T-helper 17 cell (primary cell): ENCODE results near the gene RDH13. TPM values are rescaled to one million over a fixed set of nuclear protein-coding genes. Genes with fewer than 3 reads are reported as not detected.
"Not testable (repeated sequence)": the region's sequence is repeated elsewhere in the genome, so short reads cannot be mapped to it uniquely, and the experiment has no call there.

ENCODE experiments used
- ATAC-seq: fragments of 150-1000 bp; cut with Tn5 transposase; 2 replicates; pipeline ENCODE4 v1.10.0; 2021; ENCODE audit warnings: mild to moderate bottlenecking, moderate library complexity
- DNase-seq, 3 donors: peaks; one replicate each; pipeline versions ENCODE4 v3.0.0 to v3.0.0-alpha.2; 2020 to 2021
- H3K9me3 ChIP-seq: one replicate; pipeline ENCODE4 v1.7.0; 2013; ENCODE audit warnings: low read length, mild to moderate bottlenecking; ENCODE audit not compliant: control insufficient read depth, poor library complexity, severe bottlenecking
- H3K27ac Mint-ChIP-seq: one replicate; pipeline ENCODE4 v1.8.0; 2022; ENCODE audit warnings: mild to moderate bottlenecking, moderate library complexity, mixed read lengths
- H3K27me3 Mint-ChIP-seq: one replicate; pipeline ENCODE4 v1.8.0; 2022; ENCODE audit warnings: mixed read lengths
- H3K36me3 Mint-ChIP-seq: one replicate; pipeline ENCODE4 v1.8.0; 2022; ENCODE audit warnings: low read depth, mixed read lengths
- H3K4me1 Mint-ChIP-seq: one replicate; pipeline ENCODE4 v1.8.0; 2022; ENCODE audit warnings: mild to moderate bottlenecking, mixed read lengths
- H3K4me3 Mint-ChIP-seq: one replicate; pipeline ENCODE4 v1.8.0; 2022; ENCODE audit warnings: mild to moderate bottlenecking, moderate library complexity, mixed read lengths
- total RNA-seq, 4 donors: library from RNA in 2 of 4; stranded (reverse) in 2 of 4; gene quantifications; one replicate each; pipeline ENCODE4 v1.2.3 and lab custom pipeline; 2022 to 2026

Gene RDH13
- total RNA-seq, 2 donors from 2014 or later: 11.3 to 12.9 TPM

DNA sequence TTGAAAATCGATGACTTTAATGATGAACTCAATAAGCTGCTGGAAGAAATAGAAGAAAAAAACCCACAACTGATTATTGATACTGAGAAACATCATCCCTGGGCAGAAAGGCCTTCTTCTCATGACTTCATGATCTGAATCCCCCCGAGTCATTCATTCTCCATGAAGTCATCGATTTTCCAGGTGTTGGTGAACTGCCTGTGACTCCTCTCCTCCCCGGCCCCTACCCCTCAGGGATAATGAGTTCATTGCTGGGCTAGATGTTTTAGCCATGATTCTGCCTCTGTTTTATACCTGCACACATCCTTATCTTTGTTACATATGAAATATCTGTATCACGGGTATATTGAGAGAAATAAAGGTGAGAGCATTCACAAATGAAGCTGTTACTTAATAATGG lies 62.2 kb downstream of the RDH13 start:
- Mint-ChIP-seq H3K4me3 (no peak overlapping the region), H3K36me3 (peaks cover 3% of the 10 kb centered on the region), H3K4me1 (no peaks in the 10 kb centered on the region), H3K27me3 (no peaks in the 10 kb centered on the region), H3K27ac (no peak overlapping the region)
- no peak for ATAC-seq
- DNase-seq: no peak
- H3K9me3 ChIP-seq: no peaks in the 10 kb centered on the region

DNA sequence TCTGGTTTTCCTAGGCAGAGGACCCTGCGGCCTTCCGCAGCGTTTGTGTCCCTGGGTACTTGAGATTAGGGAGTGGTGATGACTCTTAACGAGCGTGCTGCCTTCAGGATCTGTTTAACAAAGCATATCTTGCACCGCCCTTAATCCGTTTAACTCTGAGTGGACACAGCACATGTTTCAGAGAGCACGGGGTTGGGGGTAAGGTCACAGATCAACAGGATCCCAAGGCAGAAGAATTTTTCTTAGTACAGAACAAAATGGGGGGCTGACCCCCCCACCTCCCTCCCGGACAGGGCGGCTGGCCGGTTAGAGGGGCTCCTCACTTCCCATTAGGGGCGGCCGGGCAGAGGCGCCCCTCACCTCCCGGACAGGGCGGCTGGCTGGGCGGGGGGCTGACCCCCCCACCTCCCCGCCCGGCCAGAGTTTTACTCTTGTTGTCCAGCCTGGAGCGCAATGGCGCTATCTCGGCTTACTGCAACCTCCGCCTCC lies 64.2 kb downstream of the RDH13 start:
- ATAC-seq, H3K4me1 Mint-ChIP-seq, H3K4me3 Mint-ChIP-seq, H3K27ac Mint-ChIP-seq, H3K9me3 ChIP-seq, DNase-seq, H3K27me3 Mint-ChIP-seq, H3K36me3 Mint-ChIP-seq: not testable (repeated sequence)

DNA sequence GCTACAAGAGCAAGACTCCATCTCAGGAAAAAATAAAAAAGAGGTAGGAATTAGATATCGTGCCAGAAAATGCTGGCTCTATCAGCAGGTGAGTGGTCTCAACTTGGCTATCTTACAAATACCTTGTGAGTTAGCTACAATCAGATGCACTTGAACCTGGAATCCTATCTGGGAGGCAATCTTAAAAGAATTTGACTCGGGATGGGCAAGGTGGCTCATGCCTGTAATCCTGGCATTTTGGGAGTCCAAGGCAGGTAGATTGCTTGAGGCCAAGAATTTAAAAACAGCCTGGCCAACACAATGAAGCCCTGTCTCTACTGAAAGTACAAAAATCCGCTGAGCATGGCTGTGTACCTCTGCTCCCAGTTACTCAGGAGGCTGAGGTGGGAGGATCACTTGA lies 67.4 kb downstream of the RDH13 start:
- Mint-ChIP-seq H3K36me3 (no peaks in the 10 kb centered on the region), H3K27ac (no peak overlapping the region), H3K4me3 (no peak overlapping the region), H3K27me3 (peaks cover under 1% of the 10 kb centered on the region), H3K4me1 (no peaks in the 10 kb centered on the region)
- DNase-seq: no peak
- no peak for ATAC-seq
- H3K9me3 ChIP-seq: no peaks in the 10 kb centered on the region

Other genes with a start within 250 kb of the RDH13 start
- not detected for gene KIR3DL1, start 246.7 kb downstream of the RDH13 start, total RNA-seq
- gene KIR2DS4, start 230.5 kb downstream of the RDH13 start, total RNA-seq: not detected
- gene KIR3DL2, start 212.7 kb downstream of the RDH13 start, total RNA-seq: 1 to 10 TPM in 1 of 2 donors, under 1 TPM in 1; 0.92 to 1.3 TPM
- 1 to 10 TPM in 1 of 2 donors, under 1 TPM in 1; 0.70 to 8.6 TPM for gene FCAR, start 188.9 kb downstream of the RDH13 start, total RNA-seq
- not detected for gene NCR1, start 157.0 kb downstream of the RDH13 start, total RNA-seq
- gene NLRP7, start 115.6 kb downstream of the RDH13 start, total RNA-seq: not detected
- 1 to 10 TPM; 3.0 to 4.6 TPM for gene NLRP2, start 96.8 kb downstream of the RDH13 start, total RNA-seq
- 10 to 100 TPM in 1 of 2 donors, 1 to 10 TPM in 1; 1.8 to 22.1 TPM for gene GP6, start 24.9 kb downstream of the RDH13 start, total RNA-seq
- 1 to 10 TPM; 1.8 to 3.3 TPM for gene EPS8L1, start 12.7 kb upstream of the RDH13 start, total RNA-seq
- gene PPP1R12C, start 54.5 kb upstream of the RDH13 start, total RNA-seq: 100 to 1,000 TPM; 133 to 173 TPM
- gene TNNT1, start 86.1 kb upstream of the RDH13 start, total RNA-seq: under 1 TPM in 1 of 2 donors, not detected in 1; 0.52 TPM
- not detected for gene TNNI3, start 94.6 kb upstream of the RDH13 start, total RNA-seq
- gene DNAAF3, start 103.5 kb upstream of the RDH13 start, total RNA-seq: not detected
- gene SYT5, start 117.1 kb upstream of the RDH13 start, total RNA-seq: 1 to 10 TPM; 3.8 to 4.3 TPM
- not detected for gene PTPRH, start 146.4 kb upstream of the RDH13 start, total RNA-seq
- 10 to 100 TPM; 12.4 to 12.8 TPM for gene TMEM86B, start 165.6 kb upstream of the RDH13 start, total RNA-seq
- 100 to 1,000 TPM; 183 to 186 TPM for gene PPP6R1, start 195.9 kb upstream of the RDH13 start, total RNA-seq
- gene HSPBP1, start 217.0 kb upstream of the RDH13 start, total RNA-seq: 10 to 100 TPM; 19.1 to 23.1 TPM
- gene BRSK1, start 220.8 kb upstream of the RDH13 start, total RNA-seq: 1 to 10 TPM; 3.0 to 7.4 TPM